Caki2 (cell line): Measurements from ENCODE around the gene SETD2. TPM values are rescaled to one million over a fixed set of nuclear protein-coding genes. Genes with fewer than 3 reads are reported as not detected.

Experiments
- DNase-seq: peaks from one replicate; pipeline ENCODE4 v3.0.0-alpha.2; 2015; ENCODE audit warnings: low read depth
- in situ Hi-C: cut with HindIII; loops from 2 replicates; pipeline ENCODE4 v1.10.0; 2016; ENCODE audit warnings: low sequenced_read_pairs, low pct_unique_long_range_greater_than_20kb, mixed read lengths
- total RNA-seq: library from RNA; depleted of rRNA; stranded (reverse); fragments of >200 nt; shearing (Covaris generic); gene quantifications from 2 replicates; pipeline ENCODE4 v1.2.3, GENCODE V29; 2014; ENCODE audit warnings: low replicate concordance

The SETD2 gene
- total RNA-seq, 1 experiment from 2014 or later, result 15.7 TPM

DNA sequence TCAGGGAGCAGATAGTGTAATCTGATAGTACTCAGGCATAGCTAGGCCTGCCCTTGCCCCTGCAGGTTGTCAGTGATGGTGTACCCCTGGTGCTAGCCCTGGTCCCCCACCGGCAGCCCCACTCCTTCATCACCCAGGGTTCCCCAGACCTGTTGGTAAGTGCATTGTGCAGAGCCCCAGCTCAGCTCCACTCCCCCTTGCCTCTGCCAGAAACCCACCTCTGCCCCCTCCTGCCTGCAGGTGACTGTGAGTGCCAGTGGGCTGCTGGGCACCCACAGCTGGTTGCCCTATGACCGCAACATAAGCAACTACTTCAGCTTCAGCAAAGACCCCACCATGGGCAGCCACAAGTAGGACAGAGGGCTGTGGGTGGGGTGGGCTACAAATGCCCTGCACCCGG is 156.9 kb downstream of the SETD2 start:
- in situ Hi-C loops, result no loop called here
- DNase-seq, result no peak

- in situ Hi-C loops, result no loop called here
These were observed 157.7 kb downstream of the SETD2 start for GRCh38 chr3:47006145-47006651.

GRCh38 chr3:47005212-47006144 is 158.4 kb downstream of the SETD2 start:
- no peak for DNase-seq
- in situ Hi-C loops, result no loop called here

More at GRCh38 chr3:47006145-47006651, 157.7 kb downstream of the SETD2 start:
- no peak for DNase-seq

- DNase-seq, result no peak
- in situ Hi-C loops, result no loop called here
These were observed 159.3 kb downstream of the SETD2 start for GRCh38 chr3:47004369-47005211.

DNA sequence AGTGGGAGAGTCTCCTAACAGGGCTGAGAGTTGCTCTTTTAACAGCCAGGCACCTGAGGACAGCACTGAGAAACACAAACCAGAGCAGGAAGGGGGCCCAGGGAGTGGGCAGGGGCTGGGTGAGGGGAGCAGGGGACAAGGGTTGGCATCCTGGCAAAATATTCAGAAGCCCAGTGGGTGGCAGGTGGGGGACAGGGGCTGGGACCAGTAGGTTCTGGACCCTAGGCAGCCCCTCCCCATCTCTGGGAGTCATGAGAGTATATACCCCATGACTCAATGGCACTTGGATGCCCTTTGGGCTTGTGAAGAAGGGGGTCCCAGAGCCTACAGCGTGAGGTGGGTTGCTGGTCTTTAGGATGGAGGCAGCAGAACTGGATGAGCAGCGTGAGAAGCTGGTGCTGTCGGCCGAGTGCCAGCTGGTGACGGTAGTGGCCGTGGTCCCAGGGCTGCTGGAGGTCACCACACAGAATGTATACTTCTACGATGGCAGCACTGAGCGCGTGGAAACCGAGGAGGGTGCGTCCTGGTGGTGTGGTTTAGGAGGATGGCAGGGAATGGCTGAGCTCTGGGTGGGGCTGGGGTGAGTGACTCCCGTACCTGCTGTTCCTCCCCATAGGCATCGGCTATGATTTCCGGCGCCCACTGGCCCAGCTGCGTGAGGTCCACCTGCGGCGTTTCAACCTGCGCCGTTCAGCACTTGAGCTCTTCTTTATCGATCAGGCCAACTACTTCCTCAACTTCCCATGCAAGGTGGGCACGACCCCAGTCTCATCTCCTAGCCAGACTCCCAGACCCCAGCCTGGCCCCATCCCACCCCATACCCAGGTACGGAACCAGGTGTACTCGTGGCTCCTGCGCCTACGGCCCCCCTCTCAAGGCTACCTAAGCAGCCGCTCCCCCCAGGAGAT is 160.2 kb downstream of the SETD2 start:
- DNase-seq, result no peak
- in situ Hi-C loops, result no loop called here

- in situ Hi-C loops, result no loop called here
- no peak for DNase-seq
These were observed 160.9 kb downstream of the SETD2 start for GRCh38 chr3:47003056-47003410.

DNA sequence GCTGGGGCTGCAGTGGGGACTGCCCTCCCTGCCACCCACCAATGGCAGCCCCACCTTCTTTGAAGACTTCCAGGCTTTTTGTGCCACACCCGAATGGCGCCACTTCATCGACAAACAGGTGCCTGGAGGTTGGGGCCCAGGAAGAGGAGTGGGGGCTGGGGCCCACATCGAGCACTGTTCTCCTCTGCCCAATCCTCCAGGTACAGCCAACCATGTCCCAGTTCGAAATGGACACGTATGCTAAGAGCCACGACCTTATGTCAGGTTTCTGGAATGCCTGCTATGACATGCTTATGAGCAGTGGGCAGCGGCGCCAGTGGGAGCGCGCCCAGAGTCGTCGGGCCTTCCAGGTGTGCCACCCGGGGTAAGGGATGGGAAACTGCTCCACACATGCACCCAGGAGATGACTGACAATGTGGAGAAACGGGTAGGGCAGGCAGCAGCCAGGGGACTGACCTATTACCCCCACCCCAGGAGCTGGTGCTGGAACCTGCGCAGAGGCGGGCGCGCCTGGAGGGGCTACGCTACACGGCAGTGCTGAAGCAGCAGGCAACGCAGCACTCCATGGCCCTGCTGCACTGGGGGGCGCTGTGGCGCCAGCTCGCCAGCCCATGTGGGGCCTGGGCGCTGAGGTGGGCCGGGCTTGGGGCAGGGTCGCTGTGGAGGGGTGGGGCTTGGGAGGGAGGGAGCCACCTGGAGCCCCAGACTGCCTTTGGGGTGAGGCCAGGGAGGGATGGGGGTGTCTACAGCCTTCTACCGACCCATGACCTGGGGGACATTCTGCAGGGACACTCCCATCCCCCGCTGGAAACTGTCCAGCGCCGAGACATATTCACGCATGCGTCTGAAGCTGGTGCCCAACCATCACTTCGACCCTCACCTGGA is 161.5 kb downstream of the SETD2 start:
- DNase-seq, result no peak
- in situ Hi-C loops, result no loop called here

- in situ Hi-C loops, result no loop called here
- DNase-seq, result no peak
These were observed 162.2 kb downstream of the SETD2 start for GRCh38 chr3:47001731-47002170.

- no peak for DNase-seq
- in situ Hi-C loops, result no loop called here
These were observed 162.8 kb downstream of the SETD2 start for GRCh38 chr3:47000922-47001730.

DNA sequence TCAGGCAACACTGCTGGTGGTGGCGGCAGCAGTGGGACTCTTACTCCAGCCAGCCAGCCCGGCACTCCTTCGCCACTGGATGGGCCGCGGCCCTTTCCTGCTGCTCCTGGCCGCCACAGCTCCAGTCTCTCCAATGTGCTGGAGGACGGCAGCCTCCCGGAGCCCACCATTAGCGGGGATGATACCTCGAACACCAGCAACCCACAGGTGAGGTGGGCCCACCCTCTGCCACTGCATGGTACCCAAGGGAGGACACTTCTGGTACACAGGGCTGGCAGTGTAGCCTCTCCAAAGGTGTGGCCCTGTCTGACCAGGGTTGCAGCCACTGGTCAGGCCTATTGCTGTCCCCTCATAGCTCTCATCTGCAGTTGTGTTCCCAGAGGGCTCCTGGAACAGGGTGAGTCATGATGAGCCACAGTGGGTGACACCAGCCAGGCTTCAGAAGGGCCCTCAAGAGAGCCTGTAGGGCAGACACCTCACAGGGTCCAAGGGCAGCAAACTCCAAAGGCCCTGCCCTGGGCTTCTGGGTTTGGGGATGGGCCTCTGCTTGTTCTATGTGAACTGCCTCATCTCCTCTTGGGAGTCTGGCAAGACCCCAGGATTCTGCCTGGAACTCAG is 163.6 kb downstream of the SETD2 start:
- DNase-seq, result no peak
- in situ Hi-C loops, result no loop called here

GRCh38 chr3:46999516-47000197 is 164.3 kb downstream of the SETD2 start:
- in situ Hi-C loops, result no loop called here
- DNase-seq, result no peak

DNA sequence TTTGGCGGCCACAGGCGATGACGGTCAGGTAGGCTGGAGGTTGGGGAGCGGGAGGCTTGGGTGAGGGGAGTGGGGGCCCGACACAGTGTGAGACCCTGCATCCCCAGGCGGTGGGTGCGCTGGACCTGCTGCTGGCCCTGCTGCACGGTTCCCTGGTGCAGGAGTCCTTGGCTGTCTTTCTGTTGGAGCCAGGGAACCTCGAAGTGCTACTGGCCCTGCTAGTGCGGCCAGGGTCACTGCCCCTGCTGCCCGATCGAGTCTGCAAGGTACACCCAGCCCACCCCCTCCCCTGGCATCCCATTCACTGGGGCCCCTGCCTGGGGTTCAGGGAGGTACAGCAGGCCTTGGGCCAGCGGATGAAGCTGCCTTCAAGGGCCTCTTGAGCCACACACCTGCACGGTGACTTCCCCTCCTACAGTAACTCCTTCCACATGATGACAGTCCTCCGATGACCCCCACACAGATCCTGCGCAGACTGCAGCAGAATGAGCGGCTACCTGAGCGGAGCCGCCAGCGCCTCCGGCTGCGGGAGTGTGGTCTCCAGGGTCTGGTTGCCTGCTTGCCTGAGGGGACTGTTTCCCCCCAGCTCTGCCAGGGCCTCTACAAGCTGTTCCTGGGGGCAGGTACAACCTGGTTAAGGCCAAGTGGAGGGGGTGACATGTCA is 164.9 kb downstream of the SETD2 start:
- DNase-seq, result no peak
- in situ Hi-C loops, result no loop called here

GRCh38 chr3:46998121-46998851 is 165.6 kb downstream of the SETD2 start:
- in situ Hi-C loops, result no loop called here
- peak; percentile 17 for DNase-seq

DNA sequence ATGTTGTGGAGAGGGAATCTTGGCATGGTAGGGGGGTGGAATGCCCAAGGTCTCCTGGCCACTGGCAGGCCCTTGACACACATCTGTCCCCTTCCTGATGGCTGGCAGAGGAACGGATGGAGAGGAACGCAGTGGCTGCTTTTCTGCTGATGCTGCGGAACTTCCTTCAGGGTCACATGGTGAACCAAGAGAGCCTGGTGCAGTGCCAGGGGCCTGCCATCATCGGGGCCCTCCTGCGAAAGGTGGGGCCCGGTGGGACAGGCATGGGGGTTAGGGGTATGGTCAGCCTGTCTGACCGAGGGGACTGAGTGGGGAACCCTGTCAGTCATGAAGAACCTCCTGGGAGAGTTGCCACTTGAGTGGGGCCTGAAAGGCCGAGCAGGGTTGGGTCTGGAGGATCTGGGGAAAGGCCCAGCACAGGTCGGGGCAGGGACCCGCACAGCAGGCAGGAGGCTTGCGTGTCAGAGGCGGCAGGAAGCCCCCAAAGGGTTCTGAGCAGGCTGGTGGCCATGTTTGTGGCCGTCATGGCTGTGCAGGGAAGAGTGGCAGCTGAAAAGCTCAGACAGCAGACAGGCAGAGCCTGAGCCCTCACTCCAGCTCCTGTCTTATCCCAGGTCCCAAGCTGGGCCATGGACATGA is 166.3 kb downstream of the SETD2 start:
- in situ Hi-C loops, result no loop called here
- DNase-seq, result no peak
